IMR-90 (cell line): ENCODE data around the gene PAXIP1. TPM values are rescaled to one million over a fixed set of nuclear protein-coding genes. Genes with fewer than 3 reads are reported as not detected.

ENCODE experiments used
- ATAC-seq: fragments of 200-7000 bp; cut with Tn5 transposase; 2 replicates; pipeline ENCODE4 v1.9.1; 2020; ENCODE audit warnings: low read depth, mild to moderate bottlenecking, moderate library complexity
- BruUV-seq: library from RNA; stranded (reverse); fragments of 400-500 nt; replicated peaks from 2 replicates; lab custom pipeline; 2021; lab: Mats Ljungman, UMichigan
- CTCF ChIA-PET: fragments of 300-600 bp; formaldehyde crosslinking; extraction: SDS; loops from one replicate; lab custom pipeline; 2021; ENCODE audit warnings: antibody characterized with exemption; lab: Yijun Ruan, JAX
- POLR2A ChIA-PET: fragments of 300-600 bp; sonication (Branson Sonifier 250); formaldehyde crosslinking; loops from one replicate; lab custom pipeline; 2022; ENCODE audit warnings: antibody characterized with exemption; ENCODE audit not compliant: unreplicated experiment; lab: Charles Lee
- DNase-seq: peaks from one replicate; pipeline ENCODE4 v3.0.0; 2013
- H2AFZ ChIP-seq: replicated peaks from 2 replicates; pipeline ENCODE3; 2013; ENCODE audit warnings: low read length, mild to moderate bottlenecking; ENCODE audit not compliant: poor library complexity
- H2AK5ac ChIP-seq: 2 replicates; pipeline ENCODE4 v1.6.1; 2013; ENCODE audit warnings: low read depth, low read length, inconsistent platforms
- H2AK9ac ChIP-seq: replicated peaks from 2 replicates; pipeline ENCODE3; 2013; ENCODE audit warnings: mild to moderate bottlenecking, low read depth, low read length, moderate library complexity; ENCODE audit not compliant: poor library complexity
- H2BK120ac ChIP-seq: 2 replicates; pipeline ENCODE4 v1.6.1; 2013; ENCODE audit warnings: low read depth, low read length, inconsistent platforms
- H2BK15ac ChIP-seq: 3 replicates; pipeline ENCODE4 v1.6.1; 2013; ENCODE audit warnings: low read depth, low read length, inconsistent platforms
- H2BK20ac ChIP-seq: 2 replicates; pipeline ENCODE4 v1.6.1; 2013; ENCODE audit warnings: low read depth, mild to moderate bottlenecking, inconsistent platforms, low read length, moderate library complexity
- H2BK5ac ChIP-seq: 2 replicates; pipeline ENCODE4 v1.6.1; 2013; ENCODE audit warnings: mild to moderate bottlenecking, low read depth, low read length, inconsistent platforms; ENCODE audit not compliant: poor library complexity, severe bottlenecking
- H3K14ac ChIP-seq: replicated peaks from 2 replicates; pipeline ENCODE4 v1.6.1; 2013; ENCODE audit warnings: low read depth, low read length, inconsistent platforms
- H3K18ac ChIP-seq: 2 replicates; pipeline ENCODE4 v1.6.1; 2013; ENCODE audit warnings: low read depth, low read length, control low read depth
- H3K23ac ChIP-seq: 2 replicates; pipeline ENCODE4 v1.6.1; 2013; ENCODE audit warnings: low read depth, low read length, inconsistent platforms
- H3K27ac ChIP-seq: 2 replicates; pipeline ENCODE4 v1.5.1; 2013; ENCODE audit warnings: mild to moderate bottlenecking, control low read depth, low read length; ENCODE audit not compliant: insufficient read depth
- H3K27me3 ChIP-seq: 2 replicates; pipeline ENCODE4 v1.6.1; 2013; ENCODE audit warnings: low read length; ENCODE audit not compliant: control insufficient read depth, insufficient read depth
- H3K36me3 ChIP-seq: 2 replicates; pipeline ENCODE4 v1.6.1; 2013; ENCODE audit warnings: low read length, mixed read lengths; ENCODE audit not compliant: control insufficient read depth, insufficient read depth
- H3K4ac ChIP-seq: 2 replicates; pipeline ENCODE4 v1.6.1; 2013; ENCODE audit warnings: low read depth, low read length, inconsistent platforms
- H3K4me1 ChIP-seq: 2 replicates; pipeline ENCODE4 v1.6.1; 2013; ENCODE audit warnings: low read length, mixed read lengths; ENCODE audit not compliant: control insufficient read depth, insufficient read depth
- H3K4me2 ChIP-seq: 2 replicates; pipeline ENCODE4 v1.6.1; 2013; ENCODE audit warnings: low read depth, mild to moderate bottlenecking, control low read depth, low read length, moderate library complexity
- H3K4me3 ChIP-seq: 2 replicates; pipeline ENCODE4 v1.5.1; 2013; ENCODE audit warnings: low read depth, mild to moderate bottlenecking, control low read depth, low read length, moderate library complexity; ENCODE audit not compliant: insufficient read depth
- H3K56ac ChIP-seq: 2 replicates; pipeline ENCODE4 v1.6.1; 2013; ENCODE audit warnings: low read length, inconsistent platforms; ENCODE audit not compliant: insufficient read depth; ENCODE audit errors: extremely low read depth
- H3K79me1 ChIP-seq, 2 experiments: 2 replicates each; pipeline ENCODE4 v1.6.1; 2013; ENCODE audit warnings: low read length in 2 of 2, inconsistent platforms in 1 of 2, low read depth in 1 of 2
- H3K9ac ChIP-seq: 2 replicates; pipeline ENCODE4 v1.6.1; 2013; ENCODE audit warnings: low read depth, low read length, control low read depth
- H3K9me1 ChIP-seq: 2 replicates; pipeline ENCODE4 v1.6.1; 2013; ENCODE audit warnings: low read length, inconsistent platforms; ENCODE audit not compliant: insufficient read depth
- H3K9me3 ChIP-seq: 2 replicates; pipeline ENCODE4 v1.6.1; 2013; ENCODE audit warnings: low read length; ENCODE audit not compliant: control insufficient read depth, insufficient read depth
- H4K20me1 ChIP-seq: 2 replicates; pipeline ENCODE4 v1.6.1; 2013; ENCODE audit warnings: low read length, inconsistent platforms; ENCODE audit not compliant: insufficient read depth
- H4K5ac ChIP-seq: 2 replicates; pipeline ENCODE4 v1.6.1; 2013; ENCODE audit warnings: mild to moderate bottlenecking, low read depth, low read length, control low read depth
- H4K8ac ChIP-seq, 2 experiments: 2 replicates each; pipeline ENCODE4 v1.6.1; 2013; ENCODE audit warnings: low read depth in 2 of 2, low read length in 2 of 2, control low read depth in 1 of 2, inconsistent platforms in 1 of 2
- H4K91ac ChIP-seq: 2 replicates; pipeline ENCODE4 v1.6.1; 2013; ENCODE audit warnings: low read depth, low read length, inconsistent platforms; ENCODE audit not compliant: insufficient read depth
- BHLHE40 ChIP-seq: fragments of 150-350 bp; IDR thresholded peaks from 2 replicates; pipeline ENCODE4 v1.6.1; 2016; ENCODE audit warnings: mild to moderate bottlenecking, low read depth, low read length
- ELK1 ChIP-seq: fragments of 150-350 bp; IDR thresholded peaks from 2 replicates; pipeline ENCODE4 v1.6.1; 2016; ENCODE audit warnings: low read depth, mild to moderate bottlenecking, low read length, moderate library complexity, borderline replicate concordance
- MAFK ChIP-seq: IDR thresholded peaks from 2 replicates; pipeline ENCODE4 v1.6.1; 2012; ENCODE audit warnings: low read depth, low read length, improper control_type of control experiment
- MAZ ChIP-seq: IDR thresholded peaks from 2 replicates; pipeline ENCODE4 v1.6.1; 2012; ENCODE audit warnings: low read depth, mild to moderate bottlenecking, low read length, improper control_type of control experiment, moderate library complexity, borderline replicate concordance
- NFE2L2 ChIP-seq: fragments of 150-350 bp; IDR thresholded peaks from 2 replicates; pipeline ENCODE4 v1.6.1; 2016; ENCODE audit warnings: low read depth, mild to moderate bottlenecking, low read length
- POLR2A ChIP-seq: IDR thresholded peaks from 2 replicates; pipeline ENCODE4 v1.6.1; 2012; ENCODE audit warnings: mild to moderate bottlenecking, low read depth, low read length
- RCOR1 ChIP-seq: IDR thresholded peaks from 2 replicates; pipeline ENCODE4 v1.6.1; 2012; ENCODE audit warnings: mild to moderate bottlenecking, low read length, improper control_type of control experiment; ENCODE audit not compliant: insufficient replicate concordance
- RFX5 ChIP-seq: IDR thresholded peaks from 2 replicates; pipeline ENCODE4 v1.8.0; 2012; ENCODE audit warnings: low read depth, mild to moderate bottlenecking, low read length, moderate library complexity
- SMC3 ChIP-seq: fragments of 150-350 bp; IDR thresholded peaks from 2 replicates; pipeline ENCODE4 v1.6.1; 2016; ENCODE audit warnings: low read depth, mild to moderate bottlenecking, antibody characterized with exemption, low read length, moderate library complexity
- WGBS, 2 experiments: methylation state at CpG; one replicate each; pipeline versions ENCODE4 v1.1.5 to v1.1.7; 2013; ENCODE audit warnings: missing lambda C conversion rate in 2 of 2; ENCODE audit not compliant: insufficient read length in 1 of 2; ENCODE audit errors: extremely low coverage in 2 of 2; 5-methylcytosine and 5-hydroxymethylcytosine counted together
- dilution Hi-C: fragments of 300-500 bp; cut with HindIII; formaldehyde crosslinking; loops from one replicate; pipeline ENCODE4 v1.14.3; 2018; ENCODE audit warnings: low sequenced_read_pairs; ENCODE audit not compliant: unreplicated experiment
- in situ Hi-C: fragments of 300-500 bp; cut with MboI; formaldehyde crosslinking; loops from 3 replicates; pipeline ENCODE4 v1.14.3; 2019; ENCODE audit warnings: low sequenced_read_pairs, inconsistent platforms, mixed read lengths
- intact Hi-C: fragments of 100-400 bp; cut with micrococcal nuclease; formaldehyde crosslinking; loops from 2 replicates; pipeline ENCODE4 v1.10.0; 2022
- polyA plus RNA-seq, 3 experiments: library from polyadenylated mRNA; depleted of rRNA; stranded (reverse); fragments of >200 nt; gene quantifications; 2 replicates each; pipeline ENCODE4 v1.2.3, GENCODE V29; 2012; ENCODE audit warnings: low replicate concordance in 1 of 3
- total RNA-seq: library from RNA; depleted of rRNA; stranded (reverse); fragments of >200 nt; gene quantifications from 2 replicates; pipeline ENCODE4 v1.2.3, GENCODE V29; 2012
- TF ChIP-seq, protein P1 (sequence below): conservative IDR thresholded peaks from 2 replicates; pipeline ENCODE4 v1.5.1; 2012; ENCODE audit warnings: mild to moderate bottlenecking, low read depth, low read length, improper control_type of control experiment

The PAXIP1 gene
- total and polyA plus RNA-seq, 2 of the 4 experiments (the other 2 are of a cell fraction), result 7.3 to 8.7 TPM

DNA sequence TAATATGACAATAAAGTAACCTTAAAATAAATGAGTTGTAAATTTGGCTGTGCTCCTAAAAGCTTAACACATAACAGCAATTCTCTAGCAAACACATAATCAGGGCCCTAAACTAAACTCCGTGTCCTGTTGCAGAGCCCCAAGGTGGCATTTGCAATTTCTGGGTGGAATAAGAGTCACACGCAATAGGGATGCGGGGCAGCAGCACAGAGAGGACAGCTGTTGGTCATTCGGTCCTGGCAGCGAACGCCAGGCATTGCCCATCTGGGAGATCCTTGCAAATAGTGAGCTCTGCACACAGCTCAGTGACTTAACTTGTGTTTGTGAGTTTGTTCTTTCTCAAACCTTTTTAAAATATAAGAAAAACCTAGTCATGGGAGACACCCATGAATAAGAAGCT lies 25.7 kb downstream of the PAXIP1 start:
- no peak overlapping the region for H2AK5ac ChIP-seq
- H3K4ac ChIP-seq, result no peak overlapping the region
- H2BK20ac ChIP-seq, result no peak overlapping the region
- H3K4me2 ChIP-seq, result no peak overlapping the region
- no peak for ATAC-seq
- CTCF ChIA-PET, result interaction anchor here (1.1 kb wide), 1 partner anchor 24 kb away, joined by 3 read pairs; no protein-coding TSS in a partner anchor
- H2AK9ac ChIP-seq, result no peak overlapping the region
- H3K36me3 ChIP-seq, result peaks cover 16% of the 10 kb centered on the region
- no peak overlapping the region for H3K56ac ChIP-seq
- no peak overlapping the region for H4K91ac ChIP-seq
- TF ChIP-seq MAFK, result no peak
- TF ChIP-seq MAZ, result no peak
- no peak for TF ChIP-seq ELK1
- TF ChIP-seq, protein P1, sequence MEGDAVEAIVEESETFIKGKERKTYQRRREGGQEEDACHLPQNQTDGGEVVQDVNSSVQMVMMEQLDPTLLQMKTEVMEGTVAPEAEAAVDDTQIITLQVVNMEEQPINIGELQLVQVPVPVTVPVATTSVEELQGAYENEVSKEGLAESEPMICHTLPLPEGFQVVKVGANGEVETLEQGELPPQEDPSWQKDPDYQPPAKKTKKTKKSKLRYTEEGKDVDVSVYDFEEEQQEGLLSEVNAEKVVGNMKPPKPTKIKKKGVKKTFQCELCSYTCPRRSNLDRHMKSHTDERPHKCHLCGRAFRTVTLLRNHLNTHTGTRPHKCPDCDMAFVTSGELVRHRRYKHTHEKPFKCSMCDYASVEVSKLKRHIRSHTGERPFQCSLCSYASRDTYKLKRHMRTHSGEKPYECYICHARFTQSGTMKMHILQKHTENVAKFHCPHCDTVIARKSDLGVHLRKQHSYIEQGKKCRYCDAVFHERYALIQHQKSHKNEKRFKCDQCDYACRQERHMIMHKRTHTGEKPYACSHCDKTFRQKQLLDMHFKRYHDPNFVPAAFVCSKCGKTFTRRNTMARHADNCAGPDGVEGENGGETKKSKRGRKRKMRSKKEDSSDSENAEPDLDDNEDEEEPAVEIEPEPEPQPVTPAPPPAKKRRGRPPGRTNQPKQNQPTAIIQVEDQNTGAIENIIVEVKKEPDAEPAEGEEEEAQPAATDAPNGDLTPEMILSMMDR, result no peak
- TF ChIP-seq RFX5, result no peak
- TF ChIP-seq BHLHE40, result no peak
- TF ChIP-seq POLR2A, result no peak
- no peak for TF ChIP-seq RCOR1
- TF ChIP-seq NFE2L2, result no peak
- TF ChIP-seq SMC3, result no peak
- no peak overlapping the region for H3K9ac ChIP-seq
- no peak overlapping the region for H4K8ac ChIP-seq
- no peaks in the 10 kb centered on the region for H3K4me1 ChIP-seq
- no peak overlapping the region for H2AFZ ChIP-seq
- H2BK5ac ChIP-seq, result no peak overlapping the region
- intact Hi-C loops, result no loop called here
- H3K27me3 ChIP-seq, result no peaks in the 10 kb centered on the region
- dilution Hi-C loops, result no loop called here
- H3K9me1 ChIP-seq, result peaks cover 4% of the 10 kb centered on the region; the same call in 1 of the 2 replicates
- WGBS, 2 experiments, result no CpG with 5 or more reads among the region's 6 CpGs
- no peaks in the 10 kb centered on the region for H3K9me3 ChIP-seq
- no peak overlapping the region for H2BK15ac ChIP-seq
- POLR2A ChIA-PET, result no interaction called here
- in situ Hi-C loops, result no loop called here
- no peak overlapping the region for H3K23ac ChIP-seq
- H2BK120ac ChIP-seq, result no peak overlapping the region
- H3K27ac ChIP-seq, result no peak overlapping the region
- BruUV-seq, result no TSS peak
- H3K18ac ChIP-seq, result no peak overlapping the region
- no peak overlapping the region for H4K5ac ChIP-seq
- no peak for DNase-seq
- H4K20me1 ChIP-seq, result no peaks in the 10 kb centered on the region
- peaks cover 0 to 3% of the 10 kb centered on the region in 2 experiments; a peak in 2 of 4 replicates for H3K79me1 ChIP-seq
- H3K4me3 ChIP-seq, result no peak overlapping the region
- H3K14ac ChIP-seq, result no peak overlapping the region
